Right atrium auricular region (tissue), 2 donors: ENCODE measurements around the gene KLC3. TPM values are rescaled to one million over a fixed set of nuclear protein-coding genes. Genes with fewer than 3 reads are reported as not detected.

Source experiments
- DNase-seq: peaks from one replicate; pipeline ENCODE4 v3.0.0-alpha.2; 2019; ENCODE audit warnings: low spot score
- H3K27ac ChIP-seq, 2 donors: fragments of 200-600 bp; sonication (generic); 1 replicate in 1 of 2; 2 replicates in 1 of 2; pipeline ENCODE4 v1.5.1; 2016 to 2019
- H3K27me3 ChIP-seq, 2 donors: fragments of 200-600 bp; sonication (generic); one replicate each; pipeline versions ENCODE4 v1.5.1 to v1.6.0; 2017 to 2019
- H3K36me3 ChIP-seq: fragments of 200-600 bp; sonication (generic); one replicate; pipeline ENCODE4 v1.5.1; 2016
- H3K4me1 ChIP-seq, 2 donors: fragments of 200-600 bp; sonication (generic); one replicate each; pipeline versions ENCODE4 v1.5.1 to v1.6.0; 2017 to 2019
- H3K4me3 ChIP-seq, 2 donors: fragments of 200-600 bp; sonication (generic); 1 replicate in 1 of 2; 2 replicates in 1 of 2; pipeline ENCODE4 v1.5.1; 2017 to 2019; ENCODE audit warnings: mild to moderate bottlenecking in 1 of 2, moderate library complexity in 1 of 2
- H3K9me3 ChIP-seq, 2 donors: fragments of 200-600 bp; sonication (generic); one replicate each; pipeline ENCODE4 v1.5.1; 2019
- total RNA-seq, 2 donors: library from RNA; depleted of rRNA; stranded (reverse); fragments of >200 nt; gene quantifications; one replicate each; pipeline ENCODE4 v1.1.0, GENCODE V29; 2016
- TF ChIP-seq, protein P1 (sequence below), 2 donors: fragments of 200-600 bp; sonication (generic); IDR thresholded peaks; one replicate each; pipeline ENCODE4 v1.5.1; 2019; ENCODE audit warnings: antibody characterized with exemption in 2 of 2

Gene KLC3
- total RNA-seq, 2 donors from 2014 or later = 0.75 TPM; not detected in 1

DNA sequence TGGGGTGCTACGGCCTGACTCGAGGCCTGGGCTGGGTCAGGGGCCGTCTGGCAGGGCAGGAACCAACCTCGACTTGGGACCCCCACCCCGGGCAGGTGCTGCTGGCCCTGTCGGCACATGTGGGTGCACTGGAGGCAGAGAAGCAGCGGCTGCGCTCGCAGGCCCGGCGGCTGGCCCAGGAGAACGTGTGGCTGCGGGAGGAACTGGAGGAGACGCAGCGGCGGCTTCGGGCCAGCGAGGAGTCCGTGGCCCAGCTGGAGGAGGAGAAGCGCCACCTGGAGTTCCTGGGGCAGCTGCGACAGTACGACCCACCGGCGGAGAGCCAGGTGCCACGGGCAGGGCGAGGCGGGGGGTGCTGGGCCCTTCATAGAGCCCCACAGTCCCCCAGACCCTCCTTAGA lies 5.9 kb downstream of the KLC3 start:
- Histone ChIP-seq H3K4me1 (no peaks in the 10 kb centered on the region), H3K4me3 (no peak overlapping the region), H3K9me3 (no peaks in the 10 kb centered on the region), H3K27me3 (peaks cover 0 to 4% of the 10 kb centered on the region in 2 donors), H3K27ac (no peak overlapping the region), H3K36me3 (peaks cover 7% of the 10 kb centered on the region)
- TF ChIP-seq, protein P1, sequence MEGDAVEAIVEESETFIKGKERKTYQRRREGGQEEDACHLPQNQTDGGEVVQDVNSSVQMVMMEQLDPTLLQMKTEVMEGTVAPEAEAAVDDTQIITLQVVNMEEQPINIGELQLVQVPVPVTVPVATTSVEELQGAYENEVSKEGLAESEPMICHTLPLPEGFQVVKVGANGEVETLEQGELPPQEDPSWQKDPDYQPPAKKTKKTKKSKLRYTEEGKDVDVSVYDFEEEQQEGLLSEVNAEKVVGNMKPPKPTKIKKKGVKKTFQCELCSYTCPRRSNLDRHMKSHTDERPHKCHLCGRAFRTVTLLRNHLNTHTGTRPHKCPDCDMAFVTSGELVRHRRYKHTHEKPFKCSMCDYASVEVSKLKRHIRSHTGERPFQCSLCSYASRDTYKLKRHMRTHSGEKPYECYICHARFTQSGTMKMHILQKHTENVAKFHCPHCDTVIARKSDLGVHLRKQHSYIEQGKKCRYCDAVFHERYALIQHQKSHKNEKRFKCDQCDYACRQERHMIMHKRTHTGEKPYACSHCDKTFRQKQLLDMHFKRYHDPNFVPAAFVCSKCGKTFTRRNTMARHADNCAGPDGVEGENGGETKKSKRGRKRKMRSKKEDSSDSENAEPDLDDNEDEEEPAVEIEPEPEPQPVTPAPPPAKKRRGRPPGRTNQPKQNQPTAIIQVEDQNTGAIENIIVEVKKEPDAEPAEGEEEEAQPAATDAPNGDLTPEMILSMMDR (IDR thresholded peaks at IDR 0.05) = no peak
- no peak for DNase-seq

- Histone ChIP-seq H3K9me3 (no peaks in the 10 kb centered on the region), H3K36me3 (peaks cover 18% of the 10 kb centered on the region), H3K4me1 (no peaks in the 10 kb centered on the region), H3K27me3 (peaks cover 0 to 4% of the 10 kb centered on the region in 2 donors), H3K27ac (no peak overlapping the region), H3K4me3 (no peak overlapping the region)
- TF ChIP-seq, protein P1 (IDR thresholded peaks at IDR 0.05) = no peak
- DNase-seq = no peak
These were observed 7.2 kb downstream of the KLC3 start for GRCh38 chr19:45347570-45348366.

DNA sequence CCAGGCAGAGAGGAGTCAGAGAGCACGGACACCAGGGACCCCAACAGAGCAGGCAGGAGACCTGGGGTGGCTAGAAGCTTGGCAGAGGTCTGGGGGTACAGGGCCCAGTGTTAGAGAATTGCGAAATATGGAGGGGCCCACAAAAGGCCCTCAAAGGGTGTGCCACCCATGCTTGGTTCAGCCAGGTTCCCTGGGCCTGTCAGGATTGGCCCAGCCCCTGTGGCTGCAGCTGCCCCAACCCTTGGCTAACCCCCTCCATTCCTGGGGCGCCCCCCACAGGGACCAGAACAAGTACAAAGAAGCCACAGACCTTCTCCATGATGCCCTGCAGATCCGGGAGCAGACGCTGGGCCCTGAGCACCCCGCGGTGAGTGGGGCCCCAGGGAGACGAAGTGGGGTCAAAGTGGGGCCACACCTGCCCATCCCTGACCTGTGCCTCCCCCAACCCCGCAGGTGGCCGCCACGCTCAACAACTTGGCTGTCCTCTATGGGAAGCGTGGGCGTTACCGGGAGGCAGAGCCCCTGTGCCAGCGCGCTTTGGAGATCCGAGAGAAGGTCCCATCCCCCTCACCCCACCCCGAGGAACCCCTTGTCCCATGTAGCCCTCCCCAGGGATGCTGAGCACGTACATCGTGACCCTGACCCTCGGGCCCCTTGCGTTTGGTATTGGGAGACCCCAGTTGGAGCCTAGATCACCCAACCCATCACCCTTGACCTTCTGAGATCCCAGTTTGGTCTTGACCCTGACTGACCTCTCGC lies 8.0 kb downstream of the KLC3 start:
- no peak overlapping the region for H3K4me3 ChIP-seq
- H3K9me3 ChIP-seq = no peaks in the 10 kb centered on the region
- no peak overlapping the region for H3K27ac ChIP-seq
- H3K4me1 ChIP-seq = no peaks in the 10 kb centered on the region
- no peak for DNase-seq
- TF ChIP-seq, protein P1 (IDR thresholded peaks at IDR 0.05) = no peak
- peaks cover 19% of the 10 kb centered on the region for H3K36me3 ChIP-seq
- H3K27me3 ChIP-seq = peaks cover 0 to 4% of the 10 kb centered on the region in 2 donors

DNA sequence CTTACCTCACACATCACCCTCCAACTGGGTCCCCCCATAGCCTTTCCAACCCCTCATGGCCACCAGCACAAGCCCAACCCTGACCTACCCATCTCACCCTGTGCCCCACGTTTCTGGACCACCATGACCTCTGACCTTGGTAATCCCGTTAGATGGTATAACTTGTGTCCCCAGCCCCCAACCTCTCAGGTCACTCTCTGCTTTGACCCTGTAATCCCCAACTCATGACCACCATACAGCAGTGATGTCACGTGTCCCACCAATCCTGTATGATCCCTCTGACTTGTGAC lies 8.5 kb downstream of the KLC3 start:
- TF ChIP-seq, protein P1 (IDR thresholded peaks at IDR 0.05) = no peak
- Histone ChIP-seq H3K4me3 (no peak overlapping the region), H3K27ac (no peak overlapping the region), H3K27me3 (peaks cover 0 to 4% of the 10 kb centered on the region in 2 donors), H3K9me3 (no peaks in the 10 kb centered on the region), H3K4me1 (no peaks in the 10 kb centered on the region), H3K36me3 (peaks cover 19% of the 10 kb centered on the region)
- no peak for DNase-seq

DNA sequence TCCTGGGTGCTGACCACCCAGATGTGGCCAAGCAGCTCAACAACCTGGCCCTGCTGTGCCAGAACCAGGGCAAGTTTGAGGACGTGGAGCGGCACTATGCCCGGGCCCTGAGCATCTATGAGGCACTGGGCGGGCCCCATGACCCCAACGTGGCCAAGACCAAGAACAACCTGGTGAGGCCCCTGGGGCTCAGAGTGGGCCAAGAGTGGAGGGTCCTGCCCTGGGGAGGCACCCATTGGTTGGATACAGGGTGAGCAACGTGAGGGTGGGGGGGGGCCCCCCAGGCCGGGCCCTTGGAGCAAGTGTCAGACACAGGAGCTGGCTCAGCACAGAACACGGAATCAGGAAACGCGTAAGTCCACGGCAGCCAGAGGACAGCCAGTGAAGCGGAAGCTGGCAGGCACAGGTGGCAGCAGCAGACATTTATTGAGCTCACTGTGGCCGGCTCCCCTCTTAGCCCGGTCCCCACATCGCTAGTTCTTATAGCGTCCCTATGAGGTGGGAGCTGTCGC lies 8.9 kb downstream of the KLC3 start:
- no peaks in the 10 kb centered on the region for H3K4me1 ChIP-seq
- no peaks in the 10 kb centered on the region for H3K9me3 ChIP-seq
- DNase-seq = no peak
- TF ChIP-seq, protein P1 (IDR thresholded peaks at IDR 0.05) = no peak
- no peak overlapping the region for H3K4me3 ChIP-seq
- peaks cover 0 to 4% of the 10 kb centered on the region in 2 donors for H3K27me3 ChIP-seq
- no peak overlapping the region for H3K27ac ChIP-seq
- H3K36me3 ChIP-seq = peaks cover 23% of the 10 kb centered on the region
